PC-9 (cell line): ENCODE measurements around the gene SAMSN1. TPM values are rescaled to one million over a fixed set of nuclear protein-coding genes. Genes with fewer than 3 reads are reported as not detected.

Source experiments
- BruUV-seq: library from RNA; stranded (reverse); fragments of 400-500 nt; replicated peaks from 2 replicates; lab custom pipeline; 2021; lab: Mats Ljungman, UMichigan
- CTCF ChIA-PET: fragments of 300-600 bp; sonication (Branson Sonifier 250); formaldehyde crosslinking; loops from one replicate; lab custom pipeline; 2022; ENCODE audit warnings: antibody characterized with exemption; lab: Charles Lee
- POLR2A ChIA-PET: fragments of 300-600 bp; sonication (Branson Sonifier 250); formaldehyde crosslinking; loops from one replicate; lab custom pipeline; 2022; ENCODE audit warnings: antibody characterized with exemption; ENCODE audit not compliant: unreplicated experiment; lab: Charles Lee
- DNase-seq, 2 experiments: peaks; one replicate each; pipeline versions ENCODE4 v3.0.0 to v3.0.0-alpha.2; 2015 to 2022; ENCODE audit warnings: mixed read lengths in 1 of 2
- H2AFZ ChIP-seq: fragments of 200-600 bp; sonication (generic); 2 replicates; pipeline ENCODE4 v1.8.1; 2017; ENCODE audit warnings: antibody characterized with exemption
- H3F3A ChIP-seq: fragments of 200-600 bp; sonication (generic); 2 replicates; pipeline ENCODE4 v1.8.1; 2017; ENCODE audit warnings: antibody characterized with exemption, mild to moderate bottlenecking, low read depth; ENCODE audit not compliant: insufficient read depth
- H3K27ac ChIP-seq: fragments of 200-600 bp; sonication (generic); 2 replicates; pipeline ENCODE4 v1.6.1; 2016; ENCODE audit warnings: mixed run types
- H3K27me3 ChIP-seq: fragments of 200-600 bp; sonication (generic); 2 replicates; pipeline ENCODE4 v1.6.1; 2016; ENCODE audit warnings: low read depth, mixed run types; ENCODE audit not compliant: insufficient read depth
- H3K36me3 ChIP-seq: fragments of 200-600 bp; sonication (generic); 2 replicates; pipeline ENCODE4 v1.6.1; 2016; ENCODE audit warnings: low read depth, mixed run types
- H3K4me1 ChIP-seq: fragments of 200-600 bp; sonication (generic); replicated peaks from 2 replicates; pipeline ENCODE4 v1.6.1; 2016; ENCODE audit warnings: mixed run types; ENCODE audit not compliant: insufficient read depth
- H3K4me2 ChIP-seq: fragments of 200-600 bp; sonication (generic); 2 replicates; pipeline ENCODE4 v1.6.1; 2017; ENCODE audit warnings: mixed run types
- H3K4me3 ChIP-seq: fragments of 200-600 bp; sonication (generic); 2 replicates; pipeline ENCODE4 v1.6.1; 2016; ENCODE audit warnings: mixed run types
- H3K79me2 ChIP-seq: fragments of 200-600 bp; sonication (generic); 2 replicates; pipeline ENCODE4 v1.6.1; 2017; ENCODE audit warnings: low read depth, mixed run types
- H3K9me2 ChIP-seq: fragments of 200-600 bp; sonication (generic); 2 replicates; pipeline ENCODE4 v1.8.1; 2017; ENCODE audit warnings: mild to moderate bottlenecking; ENCODE audit not compliant: insufficient read depth
- H3K9me3 ChIP-seq: fragments of 200-600 bp; sonication (generic); 2 replicates; pipeline ENCODE4 v1.8.1; 2016; ENCODE audit warnings: low read depth; ENCODE audit not compliant: insufficient read depth
- H4K20me1 ChIP-seq: fragments of 200-600 bp; sonication (generic); 2 replicates; pipeline ENCODE4 v1.8.1; 2017; ENCODE audit not compliant: insufficient read depth
- EZH2 ChIP-seq: fragments of 200-600 bp; sonication (generic); IDR thresholded peaks from 2 replicates; pipeline ENCODE4 v1.8.0; 2017; ENCODE audit warnings: antibody characterized with exemption, low read depth
- intact Hi-C: fragments of 100-400 bp; cut with micrococcal nuclease; formaldehyde crosslinking; loops from one replicate; pipeline ENCODE4 v1.10.0; 2022; ENCODE audit not compliant: unreplicated experiment
- total RNA-seq: library from RNA; stranded (reverse); gene quantifications from 2 replicates; pipeline ENCODE4 v1.2.3, GENCODE V29; 2021
- TF ChIP-seq, protein P1 (sequence below): fragments of 200-600 bp; sonication (generic); conservative IDR thresholded peaks from 2 replicates; pipeline ENCODE4 v1.6.1; 2017; ENCODE audit warnings: mixed run types, antibody characterized with exemption, mild to moderate bottlenecking, moderate library complexity

The SAMSN1 gene
- total RNA-seq, 1 experiment from 2014 or later: 0.41 TPM

- intact Hi-C loops: no loop called here
- H2AFZ ChIP-seq: no peak overlapping the region
- ChIA-PET CTCF (no interaction called here), POLR2A (no interaction called here)
- no peaks in the 10 kb centered on the region for H3K36me3 ChIP-seq
- H3K4me3 ChIP-seq: no peak overlapping the region
- no peak for DNase-seq
- no peak overlapping the region for H3K4me2 ChIP-seq
- no peaks in the 10 kb centered on the region for H3K79me2 ChIP-seq
- BruUV-seq: no TSS peak
- no peak overlapping the region for H3K27ac ChIP-seq
- TF ChIP-seq, protein P1, sequence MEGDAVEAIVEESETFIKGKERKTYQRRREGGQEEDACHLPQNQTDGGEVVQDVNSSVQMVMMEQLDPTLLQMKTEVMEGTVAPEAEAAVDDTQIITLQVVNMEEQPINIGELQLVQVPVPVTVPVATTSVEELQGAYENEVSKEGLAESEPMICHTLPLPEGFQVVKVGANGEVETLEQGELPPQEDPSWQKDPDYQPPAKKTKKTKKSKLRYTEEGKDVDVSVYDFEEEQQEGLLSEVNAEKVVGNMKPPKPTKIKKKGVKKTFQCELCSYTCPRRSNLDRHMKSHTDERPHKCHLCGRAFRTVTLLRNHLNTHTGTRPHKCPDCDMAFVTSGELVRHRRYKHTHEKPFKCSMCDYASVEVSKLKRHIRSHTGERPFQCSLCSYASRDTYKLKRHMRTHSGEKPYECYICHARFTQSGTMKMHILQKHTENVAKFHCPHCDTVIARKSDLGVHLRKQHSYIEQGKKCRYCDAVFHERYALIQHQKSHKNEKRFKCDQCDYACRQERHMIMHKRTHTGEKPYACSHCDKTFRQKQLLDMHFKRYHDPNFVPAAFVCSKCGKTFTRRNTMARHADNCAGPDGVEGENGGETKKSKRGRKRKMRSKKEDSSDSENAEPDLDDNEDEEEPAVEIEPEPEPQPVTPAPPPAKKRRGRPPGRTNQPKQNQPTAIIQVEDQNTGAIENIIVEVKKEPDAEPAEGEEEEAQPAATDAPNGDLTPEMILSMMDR: no peak
- TF ChIP-seq EZH2: no peak
- H4K20me1 ChIP-seq: no peaks in the 10 kb centered on the region
- no peaks in the 10 kb centered on the region for H3K27me3 ChIP-seq
- H3K9me2 ChIP-seq: no peaks in the 10 kb centered on the region
- no peaks in the 10 kb centered on the region for H3K9me3 ChIP-seq
- H3K4me1 ChIP-seq: peaks cover 15% of the 10 kb centered on the region
- peaks cover 16% of the 10 kb centered on the region for H3F3A ChIP-seq
Observed at GRCh38 chr21:14528815-14529214, 17.3 kb downstream of the SAMSN1 start.

DNA sequence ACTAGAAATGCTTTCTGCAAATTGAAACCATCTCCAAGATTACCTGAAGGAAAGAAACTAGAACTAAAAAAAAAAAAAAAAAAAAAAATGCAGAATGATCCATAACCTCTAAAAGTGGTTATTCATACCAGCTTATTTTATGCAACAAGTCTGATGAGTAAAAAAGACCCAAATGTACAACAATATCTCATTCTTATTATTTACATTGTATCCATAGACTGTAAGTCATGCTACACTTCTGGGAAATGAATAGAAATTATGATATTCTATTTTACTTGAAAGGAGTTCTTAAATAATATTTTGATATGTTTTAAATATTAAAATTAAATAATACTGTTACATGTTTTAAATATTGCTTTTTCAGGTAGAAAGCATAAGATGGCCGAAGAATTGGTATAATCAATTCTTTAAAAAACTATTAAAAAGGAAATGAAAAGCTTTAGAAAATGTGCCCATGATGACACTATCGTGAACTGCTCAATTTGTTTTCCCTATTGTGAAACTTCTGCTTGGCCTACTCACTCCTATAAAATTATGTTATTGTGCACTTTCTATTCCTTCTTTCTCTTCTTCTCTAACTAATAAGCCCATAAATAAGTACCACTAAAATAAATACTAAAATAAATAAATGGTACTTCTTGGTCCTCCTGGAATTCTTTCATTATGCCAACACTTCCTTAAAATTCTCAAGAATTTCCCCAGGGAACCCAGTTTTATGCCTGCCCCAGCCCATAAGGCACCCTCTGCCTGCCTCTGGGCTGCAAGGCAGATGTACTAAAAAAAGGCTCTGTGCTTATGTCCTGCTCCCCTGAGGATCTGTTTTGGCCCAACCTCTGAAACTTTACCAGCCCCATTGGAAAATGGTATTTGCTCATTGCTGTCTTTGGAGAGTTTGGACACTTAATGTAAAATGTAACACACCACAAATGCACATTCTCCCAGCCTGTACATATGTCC is 18.1 kb downstream of the SAMSN1 start:
- POLR2A ChIA-PET: no interaction called here
- no TSS peak for BruUV-seq
- H3K79me2 ChIP-seq: no peaks in the 10 kb centered on the region
- no peak for DNase-seq
- no peaks in the 10 kb centered on the region for H4K20me1 ChIP-seq
- no peak overlapping the region for H3K4me2 ChIP-seq
- H3K36me3 ChIP-seq: no peaks in the 10 kb centered on the region
- intact Hi-C loops: no loop called here
- no peaks in the 10 kb centered on the region for H3K9me3 ChIP-seq
- TF ChIP-seq, protein P1: no peak
- TF ChIP-seq EZH2: no peak
- H3F3A ChIP-seq: peaks cover 8% of the 10 kb centered on the region
- H3K27me3 ChIP-seq: no peaks in the 10 kb centered on the region
- peaks cover 7% of the 10 kb centered on the region; the same call in 1 of the 2 replicates for H3K4me1 ChIP-seq
- CTCF ChIA-PET: no interaction called here
- no peak overlapping the region for H3K27ac ChIP-seq
- no peak overlapping the region for H2AFZ ChIP-seq
- no peaks in the 10 kb centered on the region for H3K9me2 ChIP-seq
- no peak overlapping the region for H3K4me3 ChIP-seq

GRCh38 chr21:14526836-14527695 is 19.0 kb downstream of the SAMSN1 start:
- H3K9me2 ChIP-seq: no peaks in the 10 kb centered on the region
- intact Hi-C loops: no loop called here
- H3K4me2 ChIP-seq: no peak overlapping the region
- ChIA-PET POLR2A (no interaction called here), CTCF (no interaction called here)
- H3K4me3 ChIP-seq: no peak overlapping the region
- no peak overlapping the region for H2AFZ ChIP-seq
- H3K9me3 ChIP-seq: no peaks in the 10 kb centered on the region
- no peak overlapping the region for H3K27ac ChIP-seq
- no peaks in the 10 kb centered on the region for H3K27me3 ChIP-seq
- no TSS peak for BruUV-seq
- TF ChIP-seq, protein P1: no peak
- TF ChIP-seq EZH2: no peak
- no peaks in the 10 kb centered on the region for H3K79me2 ChIP-seq
- no peak for DNase-seq
- no peaks in the 10 kb centered on the region for H3K4me1 ChIP-seq
- H3K36me3 ChIP-seq: no peaks in the 10 kb centered on the region
- H4K20me1 ChIP-seq: no peaks in the 10 kb centered on the region
- no peaks in the 10 kb centered on the region for H3F3A ChIP-seq
